Measurements from ENCODE around the gene ZNHIT2. TPM values are rescaled to one million over a fixed set of nuclear protein-coding genes. Genes with fewer than 3 reads are reported as not detected.

The ZNHIT2 gene
- total RNA-seq, 4 donors from 2014 or later: 7.5 to 24.4 (median 18.0) TPM

GRCh38 chr11:65134952-65135632 is 17.6 kb upstream of the ZNHIT2 start:
- DNase-seq (ENCODE audit: extremely low spot score): peak; percentile 96
- peak overlapping the region; percentile 84 to 96 (median 94) for H3K4me3 ChIP-seq
- H3K9me3 ChIP-seq: no peaks in the 10 kb centered on the region
- intact Hi-C loops (cut with DNase I): loop anchor here (5.0 kb wide), 1 partner anchor 47 kb away; the partner anchor contains the start of gene CAPN1
- TF ChIP-seq POLR2AphosphoS5 (IDR thresholded peaks at IDR 0.05): peak in 1 of 2 donors; percentile 77
- no peak for TF ChIP-seq EP300 (IDR thresholded peaks at IDR 0.05)
- no peak for TF ChIP-seq POLR2A (IDR thresholded peaks at IDR 0.05; ENCODE audit: low read depth)
- no peak for TF ChIP-seq CTCF (IDR thresholded peaks at IDR 0.05)
- H3K27ac ChIP-seq (replicated peaks in 1 of 4): peak overlapping the region; percentile 94 to 98 (median 98)
- H3K4me1 ChIP-seq: peaks cover 26 to 39% (median 32%) of the 10 kb centered on the region in 4 donors
- H3K27me3 ChIP-seq: no peaks in the 10 kb centered on the region
- WGBS: 2% methylated on average over 24 of the region's 24 CpGs
- peaks cover 13 to 31% (median 30%) of the 10 kb centered on the region in 4 donors for H3K36me3 ChIP-seq

- 2% methylated on average over 20 of the region's 60 CpGs for WGBS
- intact Hi-C loops (cut with DNase I): loop anchor here (5.0 kb wide), 1 partner anchor 48 kb away; the partner anchor contains the start of gene CAPN1
- peaks cover 26 to 39% (median 32%) of the 10 kb centered on the region in 4 donors for H3K4me1 ChIP-seq
- peak; percentile 98 for DNase-seq (ENCODE audit: extremely low spot score)
- peak; percentile 99 for TF ChIP-seq POLR2AphosphoS5 (IDR thresholded peaks at IDR 0.05)
- TF ChIP-seq CTCF (IDR thresholded peaks at IDR 0.05): no peak
- TF ChIP-seq POLR2A (IDR thresholded peaks at IDR 0.05; ENCODE audit: low read depth): peak; percentile 94
- TF ChIP-seq EP300 (IDR thresholded peaks at IDR 0.05): no peak
- H3K4me3 ChIP-seq: peak within 1 kb of the TSS; percentile 84 to 96 (median 94)
- no peaks in the 10 kb centered on the region for H3K27me3 ChIP-seq
- peaks cover 20 to 38% (median 37%) of the 10 kb centered on the region in 4 donors for H3K36me3 ChIP-seq
- peak within 1 kb of the TSS; percentile 94 to 98 (median 98) for H3K27ac ChIP-seq (replicated peaks in 1 of 4)
- no peaks in the 10 kb centered on the region for H3K9me3 ChIP-seq
These were observed 16.9 kb upstream of the ZNHIT2 start, which contains the start of gene SYVN1 for GRCh38 chr11:65134240-65134951. Gene SYVN1, minus strand, starts transcription at chr11:65134519. Its CDS starts 918 bp downstream, at chr11:65133601.

GRCh38 chr11:65133724-65134123 is 16.2 kb upstream of the ZNHIT2 start:
- H3K4me1 ChIP-seq: peaks cover 26 to 39% (median 32%) of the 10 kb centered on the region in 4 donors
- H3K27me3 ChIP-seq: no peaks in the 10 kb centered on the region
- WGBS: 2% methylated on average over 18 of the region's 20 CpGs
- TF ChIP-seq EP300 (IDR thresholded peaks at IDR 0.05): no peak
- TF ChIP-seq POLR2AphosphoS5 (IDR thresholded peaks at IDR 0.05): no peak
- no peak for TF ChIP-seq POLR2A (IDR thresholded peaks at IDR 0.05; ENCODE audit: low read depth)
- TF ChIP-seq CTCF (IDR thresholded peaks at IDR 0.05): no peak
- H3K27ac ChIP-seq (replicated peaks in 1 of 4): peak overlapping the region; percentile 94 to 98 (median 98)
- no peak for DNase-seq (ENCODE audit: extremely low spot score)
- peaks cover 26 to 45% (median 44%) of the 10 kb centered on the region in 4 donors for H3K36me3 ChIP-seq
- no peaks in the 10 kb centered on the region for H3K9me3 ChIP-seq
- H3K4me3 ChIP-seq: peak overlapping the region; percentile 84 to 96 (median 94)
- intact Hi-C loops (cut with DNase I): loop anchor here (5.0 kb wide), 1 partner anchor 49 kb away; the partner anchor contains the start of gene CAPN1

GRCh38 chr11:65132988-65133700 is 15.6 kb upstream of the ZNHIT2 start:
- DNase-seq (ENCODE audit: extremely low spot score): no peak
- peak overlapping the region; percentile 94 to 98 (median 98) for H3K27ac ChIP-seq (replicated peaks in 1 of 4)
- 39% methylated on average over 18 of the region's 18 CpGs for WGBS
- no peaks in the 10 kb centered on the region for H3K27me3 ChIP-seq
- no peaks in the 10 kb centered on the region for H3K9me3 ChIP-seq
- peaks cover 26 to 39% (median 32%) of the 10 kb centered on the region in 4 donors for H3K4me1 ChIP-seq
- peaks cover 32 to 51% (median 50%) of the 10 kb centered on the region in 4 donors for H3K36me3 ChIP-seq
- TF ChIP-seq POLR2AphosphoS5 (IDR thresholded peaks at IDR 0.05) (no peak), EP300 (IDR thresholded peaks at IDR 0.05) (no peak), POLR2A (IDR thresholded peaks at IDR 0.05; ENCODE audit: low read depth) (no peak), CTCF (IDR thresholded peaks at IDR 0.05) (no peak)
- peak overlapping the region; percentile 84 to 96 (median 94) for H3K4me3 ChIP-seq
- intact Hi-C loops (cut with DNase I): loop anchor here (5.0 kb wide), 1 partner anchor 49 kb away; the partner anchor contains the start of gene CAPN1
